Measurements from ENCODE around the gene HCRT. TPM values are rescaled to one million over a fixed set of nuclear protein-coding genes. Genes with fewer than 3 reads are reported as not detected.

HCRT gene
- total and polyA plus RNA-seq, 2 of the 4 experiments (the other 2 are of a cell fraction) = not detected

DNA sequence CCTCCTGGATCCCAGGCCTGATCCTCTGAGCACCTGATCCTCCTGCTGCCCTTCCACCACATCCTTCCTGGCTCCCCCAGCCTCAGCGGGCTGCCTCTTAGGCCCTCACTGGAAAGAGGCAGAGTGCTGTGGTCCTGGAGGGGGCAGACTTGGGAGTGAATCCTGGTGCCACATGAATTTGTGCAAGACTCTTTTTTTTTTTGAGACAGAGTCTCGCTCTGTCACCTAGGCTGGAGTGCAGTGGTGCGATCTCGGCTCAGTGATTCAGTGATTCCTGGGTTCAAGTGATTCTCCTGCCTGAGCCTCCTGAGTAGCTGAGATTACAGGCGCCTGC lies 6.0 kb upstream of the HCRT start:
- Histone ChIP-seq H3K4me2 (ENCODE audit: low read depth, low read length) (no peak overlapping the region), H3K27me3 (ENCODE audit: control insufficient read depth, insufficient read depth, low read length) (no peaks in the 10 kb centered on the region), H3K9me1 (ENCODE audit: insufficient read depth, low read length) (peaks cover 10% of the 10 kb centered on the region; the same call in 1 of the 2 replicates), H2AK5ac (ENCODE audit: low read depth, low read length) (no peak overlapping the region), H2BK120ac (ENCODE audit: low read depth, low read length) (no peak overlapping the region), H2AK9ac (replicated peaks; ENCODE audit: low read depth, low read length, poor library complexity) (no peak overlapping the region), H3K79me1 (ENCODE audit: low read depth in 1 of 2, low read length in 2 of 2) (peaks cover 0 to 8% of the 10 kb centered on the region in 2 experiments; a peak in 1 of 4 replicates), H3K14ac (replicated peaks; ENCODE audit: low read depth, low read length) (no peak overlapping the region), H2BK5ac (ENCODE audit: low read depth, low read length, poor library complexity, severe bottlenecking) (no peak overlapping the region), H2AFZ (replicated peaks; ENCODE audit: low read length, poor library complexity) (no peak overlapping the region), H2BK20ac (ENCODE audit: low read depth, low read length) (no peak overlapping the region), H3K27ac (ENCODE audit: insufficient read depth, low read length) (no peak overlapping the region), H3K23ac (ENCODE audit: low read depth, low read length) (no peak overlapping the region), H3K56ac (ENCODE audit: extremely low read depth, insufficient read depth, low read length) (no peak overlapping the region), H4K20me1 (ENCODE audit: insufficient read depth, low read length) (no peaks in the 10 kb centered on the region), H4K5ac (ENCODE audit: low read depth, low read length) (no peak overlapping the region), H3K9ac (ENCODE audit: low read depth, low read length) (no peak overlapping the region), H3K4me1 (ENCODE audit: control insufficient read depth, insufficient read depth, low read length) (no peaks in the 10 kb centered on the region), H4K91ac (ENCODE audit: insufficient read depth, low read depth, low read length) (no peak overlapping the region), H3K4me3 (ENCODE audit: insufficient read depth, low read depth, low read length) (no peak overlapping the region), H2BK15ac (ENCODE audit: low read depth, low read length) (no peak overlapping the region), H3K18ac (ENCODE audit: low read depth, low read length) (no peak overlapping the region), H3K9me3 (ENCODE audit: control insufficient read depth, insufficient read depth, low read length) (no peaks in the 10 kb centered on the region), H4K8ac (ENCODE audit: low read depth in 2 of 2, low read length in 2 of 2) (no peak overlapping the region), H3K4ac (ENCODE audit: low read depth, low read length) (no peak overlapping the region), H3K36me3 (ENCODE audit: control insufficient read depth, insufficient read depth, low read length) (no peaks in the 10 kb centered on the region)
- dilution Hi-C loops (cut with HindIII; ENCODE audit: low sequenced_read_pairs, unreplicated experiment) (no loop called here), intact Hi-C loops (cut with micrococcal nuclease) (no loop called here), in situ Hi-C loops (cut with MboI; ENCODE audit: low sequenced_read_pairs) (no loop called here)
- ChIA-PET CTCF (no interaction called here), POLR2A (ENCODE audit: unreplicated experiment) (interaction anchor here (0.6 kb wide), 1 partner anchor 127 kb away, joined by 3 read pairs; no protein-coding TSS in a partner anchor)
- no TSS peak for BruUV-seq (replicated peaks)
- no peak for TF ChIP-seq MXI1 (IDR thresholded peaks at IDR 0.05; ENCODE audit: borderline replicate concordance, low read depth, low read length)
- TF ChIP-seq CEBPB (IDR thresholded peaks at IDR 0.05; ENCODE audit: low read depth, low read length) = no peak
- TF ChIP-seq, protein P1, sequence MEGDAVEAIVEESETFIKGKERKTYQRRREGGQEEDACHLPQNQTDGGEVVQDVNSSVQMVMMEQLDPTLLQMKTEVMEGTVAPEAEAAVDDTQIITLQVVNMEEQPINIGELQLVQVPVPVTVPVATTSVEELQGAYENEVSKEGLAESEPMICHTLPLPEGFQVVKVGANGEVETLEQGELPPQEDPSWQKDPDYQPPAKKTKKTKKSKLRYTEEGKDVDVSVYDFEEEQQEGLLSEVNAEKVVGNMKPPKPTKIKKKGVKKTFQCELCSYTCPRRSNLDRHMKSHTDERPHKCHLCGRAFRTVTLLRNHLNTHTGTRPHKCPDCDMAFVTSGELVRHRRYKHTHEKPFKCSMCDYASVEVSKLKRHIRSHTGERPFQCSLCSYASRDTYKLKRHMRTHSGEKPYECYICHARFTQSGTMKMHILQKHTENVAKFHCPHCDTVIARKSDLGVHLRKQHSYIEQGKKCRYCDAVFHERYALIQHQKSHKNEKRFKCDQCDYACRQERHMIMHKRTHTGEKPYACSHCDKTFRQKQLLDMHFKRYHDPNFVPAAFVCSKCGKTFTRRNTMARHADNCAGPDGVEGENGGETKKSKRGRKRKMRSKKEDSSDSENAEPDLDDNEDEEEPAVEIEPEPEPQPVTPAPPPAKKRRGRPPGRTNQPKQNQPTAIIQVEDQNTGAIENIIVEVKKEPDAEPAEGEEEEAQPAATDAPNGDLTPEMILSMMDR (conservative IDR thresholded peaks at IDR 0.05; ENCODE audit: low read depth, low read length) = no peak
- TF ChIP-seq MAFK (IDR thresholded peaks at IDR 0.05; ENCODE audit: low read depth, low read length) = no peak
- DNase-seq (no peak), ATAC-seq (ENCODE audit: low read depth) (no peak)
- no CpG with 5 or more reads among the region's 5 CpGs for WGBS, 2 experiments (ENCODE audit: extremely low coverage in 2 of 2, insufficient read length in 1 of 2)

All from IMR-90 (cell line).